ENCODE data around the gene IMP3.
A peak's percentile ranks its signal among the peaks of the same experiment; 100 is the strongest.
"Not testable (repeated sequence)": the region's sequence is repeated elsewhere in the genome, so short reads cannot be mapped to it uniquely, and the experiment has no call there.

Gene IMP3

DNA sequence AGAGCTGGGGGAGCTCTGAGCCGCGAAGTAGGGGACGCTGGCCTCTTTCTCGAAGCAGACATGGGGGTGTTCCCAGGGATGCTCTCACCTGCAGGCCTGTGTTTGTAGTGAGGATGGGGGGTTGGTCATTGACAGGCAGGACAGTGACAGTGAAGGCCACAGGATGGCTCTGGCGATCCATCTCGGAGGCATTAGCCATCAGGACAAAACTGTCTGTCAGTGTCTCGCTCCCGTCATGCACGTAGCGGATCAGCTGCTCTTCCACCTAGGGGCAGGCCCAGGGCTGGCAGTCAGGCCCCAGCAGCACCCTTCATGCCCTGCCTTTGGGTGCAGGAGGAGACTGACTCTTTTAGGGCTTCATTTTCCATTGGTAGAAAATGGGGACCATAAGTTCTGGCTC lies 44.6 kb upstream of the IMP3 start:
- no peak; the same call in 1 of the 2 replicates for TF ChIP-seq CTCF (conservative IDR thresholded peaks at IDR 0.05)

DNA sequence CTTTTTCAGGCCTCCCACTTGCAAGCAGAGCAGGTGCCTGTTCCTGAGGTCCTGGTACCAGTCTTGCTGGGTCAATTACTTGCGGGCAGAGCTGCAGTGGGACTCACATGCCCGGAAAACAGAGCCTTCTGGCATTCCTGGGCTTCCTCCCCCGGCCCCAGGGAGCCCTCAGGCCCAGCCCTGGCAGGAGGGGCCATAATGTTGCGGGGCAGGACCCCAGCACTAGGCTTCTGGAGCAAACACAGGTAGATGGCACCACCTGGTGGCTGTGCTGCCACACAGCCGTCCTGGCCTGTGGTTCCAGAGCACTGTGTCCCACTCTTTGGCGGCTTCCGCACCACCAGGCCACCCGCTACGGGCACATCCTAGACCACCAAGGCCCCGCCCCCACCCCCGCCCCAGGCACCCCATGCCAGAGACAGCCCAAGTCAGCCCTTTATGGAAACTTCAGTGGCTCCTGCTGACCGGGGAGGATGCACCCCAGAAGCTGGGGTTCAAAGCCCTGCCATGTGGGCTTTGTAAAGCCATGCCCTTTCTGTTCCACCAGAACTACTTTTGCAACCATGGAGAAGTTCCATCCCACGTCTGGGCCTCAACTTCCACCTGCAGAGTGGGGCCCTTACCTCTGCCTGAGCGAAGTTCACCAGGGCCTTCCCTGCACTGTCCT lies 43.8 kb upstream of the IMP3 start:
- peak; percentile 93 for TF ChIP-seq CTCF (conservative IDR thresholded peaks at IDR 0.05)
- peak overlapping the region; percentile 35; the same call in 1 of the 2 replicates for H3K27ac ChIP-seq

More for the DNA sequence above, 44.6 kb upstream of the IMP3 start:
- H3K27ac ChIP-seq = no peak overlapping the region

GRCh38 chr15:75682181-75683135 lies 42.4 kb upstream of the IMP3 start:
- no peak for TF ChIP-seq CTCF (conservative IDR thresholded peaks at IDR 0.05)
- H3K27ac ChIP-seq = no peak overlapping the region

GRCh38 chr15:75680007-75680789 lies 40.2 kb upstream of the IMP3 start:
- no peak overlapping the region for H3K27ac ChIP-seq
- TF ChIP-seq CTCF (conservative IDR thresholded peaks at IDR 0.05) = no peak

DNA sequence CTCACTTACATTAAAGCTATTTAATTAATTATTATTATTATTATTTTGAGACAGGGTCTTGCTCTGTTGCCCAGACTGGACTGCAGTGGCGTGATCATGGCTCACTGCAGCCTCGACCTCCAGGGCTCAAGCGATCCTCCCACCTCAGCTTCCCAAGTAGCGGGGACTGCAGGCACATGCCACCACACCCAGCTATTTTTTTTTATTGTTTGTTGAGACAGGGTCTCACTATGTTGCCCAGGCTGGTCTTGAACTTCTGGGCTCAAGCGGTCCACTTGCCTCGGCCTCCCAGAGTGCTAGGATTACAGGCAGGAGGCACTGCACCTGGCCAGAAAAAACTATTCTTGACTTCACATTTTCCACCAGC lies 38.3 kb upstream of the IMP3 start:
- not testable (repeated sequence) for H3K27ac ChIP-seq

GRCh38 chr15:75677465-75678323 lies 37.7 kb upstream of the IMP3 start:
- TF ChIP-seq CTCF (conservative IDR thresholded peaks at IDR 0.05) = no peak
- H3K27ac ChIP-seq = no peak overlapping the region

- TF ChIP-seq CTCF (conservative IDR thresholded peaks at IDR 0.05) = no peak
- no peak overlapping the region for H3K27ac ChIP-seq
Observed at GRCh38 chr15:75676688-75677464, 36.9 kb upstream of the IMP3 start.

All from VCaP (cell line).